Epithelial cell of proximal tubule (primary cell): Measurements from ENCODE around the gene SRA1. TPM values are rescaled to one million over a fixed set of nuclear protein-coding genes. Genes with fewer than 3 reads are reported as not detected.

Experiments used
- DNase-seq: peaks from one replicate; pipeline ENCODE4 v3.0.0-alpha.2; 2011; ENCODE audit warnings: low read depth
- H3K4me3 ChIP-seq: 2 replicates; pipeline ENCODE4 v1.5.1; 2011; ENCODE audit warnings: low read depth, mild to moderate bottlenecking, low read length
- CTCF ChIP-seq: conservative IDR thresholded peaks from 2 replicates; pipeline ENCODE4 v1.5.1; 2012; ENCODE audit warnings: low read depth, mild to moderate bottlenecking, low read length
- total RNA-seq: library from RNA; depleted of rRNA; stranded (reverse); fragments of >200 nt; gene quantifications from 2 replicates; pipeline ENCODE4 v1.2.3, GENCODE V29; 2015

Gene SRA1
- total RNA-seq, 1 donor from 2014 or later, result 41.3 TPM

- DNase-seq, result no peak
- no peak for TF ChIP-seq CTCF
- no peak overlapping the region for H3K4me3 ChIP-seq
These were observed 47.4 kb downstream of the SRA1 start for GRCh38 chr5:140509898-140510297.

GRCh38 chr5:140502834-140503233 lies 54.4 kb downstream of the SRA1 start:
- no peak overlapping the region for H3K4me3 ChIP-seq
- DNase-seq, result no peak
- no peak for TF ChIP-seq CTCF

Other genes with a start within 250 kb of the SRA1 start
- 25.0 and 25.6 TPM in 2 replicates for gene HBEGF, start 210.9 kb downstream of the SRA1 start, total RNA-seq
- not detected in 2 replicates for gene SLC4A9, start 197.3 kb downstream of the SRA1 start, total RNA-seq
- 28.4 and 32.6 TPM in 2 replicates for gene ANKHD1, start 155.6 kb downstream of the SRA1 start, total RNA-seq
- gene EIF4EBP3, start 9.8 kb downstream of the SRA1 start, total RNA-seq, result 2.8 and 5.2 TPM in 2 replicates
- gene APBB3, start 7.1 kb upstream of the SRA1 start, total RNA-seq, result 2.1 and 3.5 TPM in 2 replicates
- 61.8 TPM in 2 replicates for gene SLC35A4, start 7.4 kb upstream of the SRA1 start, total RNA-seq
- not detected in 2 replicates for gene CD14, start 75.7 kb upstream of the SRA1 start, total RNA-seq
- 9.0 and 127 TPM in 2 replicates for gene TMCO6, start 82.0 kb upstream of the SRA1 start, total RNA-seq
- gene NDUFA2, start 90.2 kb upstream of the SRA1 start, total RNA-seq, result 62.0 and 110 TPM in 2 replicates
- gene IK, start 90.4 kb upstream of the SRA1 start, total RNA-seq, result 95.4 and 124 TPM in 2 replicates
- 14.6 and 23.4 TPM in 2 replicates for gene WDR55, start 107.4 kb upstream of the SRA1 start, total RNA-seq
- 0.14 TPM in 1 of 2 replicates, not detected in the other for gene DND1, start 116.1 kb upstream of the SRA1 start, total RNA-seq
- gene HARS1, start 133.9 kb upstream of the SRA1 start, total RNA-seq, result 83.0 and 123 TPM in 2 replicates
- 33.9 and 39.5 TPM in 2 replicates for gene HARS2, start 134.0 kb upstream of the SRA1 start, total RNA-seq
- 38.3 and 43.6 TPM in 2 replicates for gene ZMAT2, start 143.0 kb upstream of the SRA1 start, total RNA-seq
- gene PCDHA1, start 228.7 kb upstream of the SRA1 start, total RNA-seq, result not detected in 2 replicates
- gene PCDHA2, start 237.4 kb upstream of the SRA1 start, total RNA-seq, result not detected in 2 replicates
- gene PCDHA3, start 243.6 kb upstream of the SRA1 start, total RNA-seq, result 0.06 TPM in 1 of 2 replicates, not detected in the other
- gene PCDHA4, start 249.6 kb upstream of the SRA1 start, total RNA-seq, result 1.6 TPM in 1 of 2 replicates, not detected in the other